Uterus (tissue), 2 donors: ENCODE measurements around the gene RIMS4.

Experiments
- CTCF ChIP-seq, 4 experiments: fragments of 200-600 bp in 2 of 4; fragments of 450-650 bp in 2 of 4; sonication (generic) in 2 of 4; IDR thresholded peaks; one replicate each; pipeline ENCODE4 v1.5.1; 2016 to 2019; ENCODE audit warnings: antibody characterized with exemption in 4 of 4, mild to moderate bottlenecking in 2 of 4, moderate library complexity in 1 of 4
- POLR2A ChIP-seq, 2 donors: fragments of 450-650 bp; IDR thresholded peaks; one replicate each; pipeline ENCODE4 v1.6.1; 2016; ENCODE audit warnings: antibody characterized with exemption in 2 of 2, mild to moderate bottlenecking in 1 of 2, moderate library complexity in 1 of 2

- TF ChIP-seq CTCF (IDR thresholded peaks at IDR 0.05) (no peak), POLR2A (IDR thresholded peaks at IDR 0.05) (no peak)
Measured at GRCh38 chr20:44807684-44808056, 2.7 kb downstream of the RIMS4 start.
